Measurements from ENCODE around the gene LEMD2.
A peak's percentile ranks its signal among the peaks of the same experiment; 100 is the strongest.

Gene LEMD2

DNA sequence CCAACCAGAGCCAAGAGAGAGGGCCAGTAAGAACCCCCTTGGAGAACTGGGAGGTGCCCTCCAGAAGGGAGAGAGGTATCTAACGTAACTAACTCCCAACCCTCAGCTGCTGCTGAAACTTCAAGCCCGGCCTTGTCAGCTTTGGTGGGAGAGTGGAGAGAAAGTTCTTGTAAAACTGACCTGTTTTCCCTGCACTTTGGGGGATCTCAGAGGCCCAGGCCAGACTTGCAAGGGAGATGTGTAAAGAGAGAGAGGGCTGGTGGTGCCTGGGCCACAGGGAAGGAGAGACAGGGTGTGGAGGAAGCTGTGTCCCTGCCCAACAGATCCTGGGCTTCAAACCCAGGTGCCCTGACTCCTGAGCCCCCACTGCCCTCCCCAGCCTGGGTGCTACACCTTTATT is 24.9 kb downstream of the LEMD2 start:
- no peak overlapping the region for H3K27ac Mint-ChIP-seq

GRCh38 chr6:33763483-33763882 is 25.4 kb downstream of the LEMD2 start:
- no peak overlapping the region for H3K4me3 Mint-ChIP-seq
- no peak for ATAC-seq
- peaks cover 70% of the 10 kb centered on the region for H3K27me3 Mint-ChIP-seq
- H3K27ac Mint-ChIP-seq = no peak overlapping the region
- peaks cover 7% of the 10 kb centered on the region for H3K4me1 Mint-ChIP-seq
- no peaks in the 10 kb centered on the region for H3K9me3 Mint-ChIP-seq
- H3K36me3 Mint-ChIP-seq = no peaks in the 10 kb centered on the region

More for the DNA sequence above, 24.9 kb downstream of the LEMD2 start:
- Mint-ChIP-seq H3K4me3 (no peak overlapping the region), H3K9me3 (no peaks in the 10 kb centered on the region), H3K4me1 (peaks cover 11% of the 10 kb centered on the region), H3K36me3 (no peaks in the 10 kb centered on the region), H3K27me3 (peaks cover 75% of the 10 kb centered on the region)
- no peak for ATAC-seq

GRCh38 chr6:33762713-33763112 is 26.2 kb downstream of the LEMD2 start:
- H3K27me3 Mint-ChIP-seq = peaks cover 68% of the 10 kb centered on the region
- no peak for ATAC-seq
- no peak overlapping the region for H3K27ac Mint-ChIP-seq
- H3K4me3 Mint-ChIP-seq = no peak overlapping the region
- H3K36me3 Mint-ChIP-seq = no peaks in the 10 kb centered on the region
- H3K4me1 Mint-ChIP-seq = peaks cover 4% of the 10 kb centered on the region
- no peaks in the 10 kb centered on the region for H3K9me3 Mint-ChIP-seq

- H3K27me3 Mint-ChIP-seq = peaks cover 68% of the 10 kb centered on the region
- H3K36me3 Mint-ChIP-seq = no peaks in the 10 kb centered on the region
- H3K27ac Mint-ChIP-seq = no peak overlapping the region
- H3K4me3 Mint-ChIP-seq = no peak overlapping the region
- H3K4me1 Mint-ChIP-seq = peaks cover 4% of the 10 kb centered on the region
- no peaks in the 10 kb centered on the region for H3K9me3 Mint-ChIP-seq
- ATAC-seq = peak; percentile 63
Measured at GRCh38 chr6:33761922-33762629, 26.9 kb downstream of the LEMD2 start.

DNA sequence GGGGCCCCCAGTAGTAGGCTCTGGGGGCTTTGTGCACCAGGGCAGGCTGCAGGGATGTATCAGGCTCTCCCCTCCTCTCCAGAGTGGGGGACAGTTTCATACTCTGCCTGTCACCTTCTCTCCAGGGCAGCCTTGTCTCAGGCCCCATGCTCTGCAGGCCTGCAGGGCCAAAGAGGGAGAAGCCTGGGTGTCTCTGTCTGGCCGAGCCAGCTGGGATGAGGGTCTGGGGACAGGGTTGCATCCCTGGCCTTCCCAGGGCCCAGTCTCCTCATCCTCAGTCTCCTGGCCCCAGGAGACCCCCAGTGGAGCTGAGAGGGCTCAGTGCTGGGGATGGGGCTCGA is 27.4 kb downstream of the LEMD2 start:
- Mint-ChIP-seq H3K9me3 (no peaks in the 10 kb centered on the region), H3K4me3 (no peak overlapping the region), H3K4me1 (peaks cover 4% of the 10 kb centered on the region), H3K27me3 (peaks cover 68% of the 10 kb centered on the region), H3K27ac (no peak overlapping the region), H3K36me3 (no peaks in the 10 kb centered on the region)
- no peak for ATAC-seq

DNA sequence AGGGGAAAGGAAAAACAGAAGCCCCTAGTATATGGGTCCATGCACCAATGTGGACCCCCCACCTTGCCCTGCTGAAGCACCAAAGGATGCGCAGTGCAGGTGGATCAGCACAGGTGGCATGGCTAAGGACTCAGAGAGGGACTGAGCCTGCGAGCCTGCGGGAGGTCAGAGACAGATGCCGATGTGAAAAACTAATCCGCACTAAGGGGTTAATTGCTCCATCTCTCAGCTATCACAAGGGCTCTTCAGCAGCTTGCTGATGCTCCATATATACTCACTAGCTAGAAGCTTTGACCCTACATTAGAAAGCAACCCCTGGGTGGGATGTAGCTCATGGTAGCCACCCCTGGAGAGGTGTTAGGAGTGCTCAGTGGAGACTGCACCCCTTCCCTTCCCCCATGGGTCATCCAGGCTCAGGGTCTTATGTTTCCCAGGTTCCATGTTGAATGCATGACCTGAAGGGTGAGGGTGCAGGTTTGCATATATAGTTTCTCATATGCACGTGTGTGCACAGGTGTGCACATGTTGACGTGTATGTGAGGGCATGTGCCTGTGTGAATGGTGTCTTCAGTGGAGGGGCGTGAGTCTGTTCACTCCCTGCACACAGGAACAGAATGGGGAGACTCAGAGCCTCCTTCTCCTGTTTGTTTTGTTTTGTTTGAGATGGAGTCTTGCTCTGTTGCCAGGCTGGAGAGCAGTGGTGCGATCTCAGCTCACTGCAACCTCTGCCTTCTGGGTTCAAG is 28.9 kb downstream of the LEMD2 start:
- H3K36me3 Mint-ChIP-seq = no peaks in the 10 kb centered on the region
- H3K4me1 Mint-ChIP-seq = peaks cover 7% of the 10 kb centered on the region
- H3K27ac Mint-ChIP-seq = no peak overlapping the region
- no peak for ATAC-seq
- H3K9me3 Mint-ChIP-seq = no peaks in the 10 kb centered on the region
- peaks cover 68% of the 10 kb centered on the region for H3K27me3 Mint-ChIP-seq
- no peak overlapping the region for H3K4me3 Mint-ChIP-seq

- no peaks in the 10 kb centered on the region for H3K36me3 Mint-ChIP-seq
- peaks cover 11% of the 10 kb centered on the region for H3K4me1 Mint-ChIP-seq
- ATAC-seq = no peak
- no peaks in the 10 kb centered on the region for H3K9me3 Mint-ChIP-seq
- H3K27me3 Mint-ChIP-seq = peaks cover 66% of the 10 kb centered on the region
- no peak overlapping the region for H3K27ac Mint-ChIP-seq
- H3K4me3 Mint-ChIP-seq = no peak overlapping the region
Measured at GRCh38 chr6:33758815-33759216, 30.1 kb downstream of the LEMD2 start.

- Mint-ChIP-seq H3K4me3 (no peak overlapping the region), H3K27me3 (peaks cover 60% of the 10 kb centered on the region), H3K36me3 (no peaks in the 10 kb centered on the region), H3K27ac (no peak overlapping the region), H3K9me3 (no peaks in the 10 kb centered on the region), H3K4me1 (peaks cover 11% of the 10 kb centered on the region)
- ATAC-seq = no peak
Measured at GRCh38 chr6:33757906-33758305, 31.0 kb downstream of the LEMD2 start.

DNA sequence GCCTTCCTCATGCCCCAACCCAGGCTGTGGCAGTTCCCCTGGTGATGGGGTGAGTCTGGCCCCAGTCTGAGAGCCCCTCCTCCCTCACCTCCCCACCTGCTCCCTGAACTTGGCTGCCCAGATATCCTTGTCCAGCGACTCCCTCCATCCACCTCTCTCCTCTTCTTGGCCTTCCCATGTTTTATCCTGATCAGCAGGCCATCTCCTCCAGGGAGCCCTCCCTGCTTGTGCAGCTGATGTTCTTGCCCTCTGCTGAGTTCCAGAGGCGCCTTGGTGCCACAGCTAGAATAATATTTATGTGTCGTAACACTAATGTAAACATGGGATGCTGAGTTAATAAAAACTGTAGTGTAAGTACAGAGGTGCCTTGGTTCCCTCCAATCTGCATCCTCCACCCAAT is 31.8 kb downstream of the LEMD2 start:
- Mint-ChIP-seq H3K27ac (no peak overlapping the region), H3K4me1 (peaks cover 8% of the 10 kb centered on the region), H3K4me3 (no peak overlapping the region), H3K9me3 (no peaks in the 10 kb centered on the region), H3K36me3 (no peaks in the 10 kb centered on the region), H3K27me3 (peaks cover 56% of the 10 kb centered on the region)
- no peak for ATAC-seq

DNA sequence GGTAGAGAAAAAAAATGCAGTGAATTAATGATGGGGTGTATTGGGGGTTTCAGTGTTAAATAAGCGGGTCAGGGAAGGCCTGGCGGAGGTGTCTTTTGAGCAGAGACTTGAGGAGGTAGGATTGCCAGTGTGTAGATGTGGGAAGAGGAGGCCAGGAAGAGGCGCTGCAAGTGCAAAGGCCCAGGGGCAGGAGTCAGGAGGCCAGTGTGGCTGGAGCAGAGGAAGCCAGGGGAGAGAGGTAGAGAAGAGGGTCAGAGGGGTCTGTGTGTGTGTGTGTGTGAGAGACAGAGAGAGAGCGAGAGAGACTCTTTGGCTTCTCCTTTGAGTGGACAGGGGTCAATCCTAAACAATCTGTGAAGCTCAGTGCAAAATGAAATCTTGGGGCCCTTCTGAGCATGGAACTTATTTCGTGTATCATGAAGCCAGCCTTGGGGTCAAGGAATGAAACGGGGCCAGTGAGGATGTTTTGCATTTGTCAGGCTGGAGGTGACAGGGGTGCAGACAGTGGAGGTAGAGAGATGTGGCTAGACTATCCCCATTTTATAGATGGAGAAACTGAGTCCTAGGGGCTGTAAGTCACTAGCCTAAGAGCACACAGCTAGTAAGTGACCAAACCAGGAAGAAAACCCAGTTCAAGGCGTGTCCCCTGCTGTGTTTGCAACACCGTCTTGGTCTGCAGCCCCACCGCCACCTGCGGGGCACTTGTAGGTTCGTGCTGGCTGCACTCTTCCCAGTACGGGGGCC is 32.5 kb downstream of the LEMD2 start:
- no peak overlapping the region for H3K4me3 Mint-ChIP-seq
- ATAC-seq = no peak
- H3K9me3 Mint-ChIP-seq = no peaks in the 10 kb centered on the region
- H3K27me3 Mint-ChIP-seq = peaks cover 53% of the 10 kb centered on the region
- no peaks in the 10 kb centered on the region for H3K36me3 Mint-ChIP-seq
- peaks cover 6% of the 10 kb centered on the region for H3K4me1 Mint-ChIP-seq
- no peak overlapping the region for H3K27ac Mint-ChIP-seq

DNA sequence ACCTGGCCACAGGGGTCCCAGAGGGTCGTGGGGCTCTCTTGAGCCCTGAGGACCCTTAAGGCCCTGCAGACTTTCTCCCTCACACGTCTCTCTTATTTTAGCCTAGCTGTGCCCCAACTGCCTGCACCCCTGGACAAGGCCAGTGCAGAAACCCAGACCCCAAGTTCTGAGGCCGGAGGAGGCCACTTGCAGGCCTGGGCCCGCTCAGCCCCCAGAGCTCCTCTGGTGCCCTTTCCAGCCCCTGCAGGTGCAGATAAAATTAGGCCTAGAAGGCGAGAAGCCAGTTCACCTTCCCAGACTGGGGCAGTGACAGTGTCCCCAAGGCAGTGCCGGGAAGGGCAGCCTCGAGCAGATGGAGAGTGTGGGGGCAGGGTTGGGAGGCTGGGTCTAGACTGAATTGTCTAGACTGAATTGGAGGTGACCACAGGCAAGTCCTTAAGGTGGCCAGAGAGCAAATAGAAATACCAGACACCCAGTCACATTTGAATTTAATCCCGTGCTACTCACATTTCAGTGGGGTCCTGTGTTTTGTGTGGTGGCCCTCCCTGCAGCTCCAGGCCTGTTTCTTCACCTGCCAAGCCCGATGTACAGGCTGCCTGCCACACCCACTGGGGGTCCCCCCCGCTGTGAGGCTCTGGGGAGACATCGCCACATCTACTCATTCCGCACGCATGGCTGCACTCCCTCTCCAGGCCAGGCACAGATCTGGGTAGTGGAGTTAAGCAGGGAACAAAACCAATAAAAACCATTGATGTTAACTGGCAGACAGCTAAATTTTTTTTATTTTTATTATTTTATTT is 33.7 kb downstream of the LEMD2 start:
- ATAC-seq = no peak
- Mint-ChIP-seq H3K4me1 (peaks cover 6% of the 10 kb centered on the region), H3K27ac (no peak overlapping the region), H3K27me3 (peaks cover 56% of the 10 kb centered on the region), H3K4me3 (no peak overlapping the region), H3K36me3 (no peaks in the 10 kb centered on the region), H3K9me3 (no peaks in the 10 kb centered on the region)

DNA sequence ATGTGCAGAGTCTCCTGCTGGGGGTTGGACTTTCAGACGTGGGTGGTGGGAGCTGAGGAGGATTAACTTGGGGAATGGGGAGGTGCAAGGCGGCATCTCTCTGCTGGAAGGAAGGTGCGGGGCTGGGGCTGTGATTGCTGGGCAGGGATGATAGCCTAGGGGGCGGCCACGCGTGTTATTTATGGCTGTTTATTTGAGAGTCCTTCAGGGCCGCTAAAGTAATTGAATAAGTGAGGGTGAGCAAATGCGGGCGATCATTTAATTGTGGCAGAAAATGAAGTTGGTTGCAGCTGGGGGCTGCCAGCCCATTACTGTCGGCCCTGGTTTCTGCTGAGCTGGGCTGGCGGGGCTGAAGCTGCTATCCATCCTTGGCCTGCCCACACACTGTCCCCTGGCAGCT is 34.7 kb downstream of the LEMD2 start:
- H3K27me3 Mint-ChIP-seq = peaks cover 64% of the 10 kb centered on the region
- H3K4me1 Mint-ChIP-seq = peaks cover 6% of the 10 kb centered on the region
- no peak overlapping the region for H3K4me3 Mint-ChIP-seq

GRCh38 chr6:33752646-33753015 is 36.3 kb downstream of the LEMD2 start:
- Mint-ChIP-seq H3K36me3 (no peaks in the 10 kb centered on the region), H3K27ac (no peak overlapping the region), H3K4me3 (no peak overlapping the region), H3K4me1 (peaks cover 6% of the 10 kb centered on the region), H3K9me3 (no peaks in the 10 kb centered on the region), H3K27me3 (peaks cover 64% of the 10 kb centered on the region)
- ATAC-seq = no peak

More for the DNA sequence above, 34.7 kb downstream of the LEMD2 start:
- Mint-ChIP-seq H3K9me3 (no peaks in the 10 kb centered on the region), H3K27ac (no peak overlapping the region), H3K36me3 (no peaks in the 10 kb centered on the region)
- ATAC-seq = no peak

DNA sequence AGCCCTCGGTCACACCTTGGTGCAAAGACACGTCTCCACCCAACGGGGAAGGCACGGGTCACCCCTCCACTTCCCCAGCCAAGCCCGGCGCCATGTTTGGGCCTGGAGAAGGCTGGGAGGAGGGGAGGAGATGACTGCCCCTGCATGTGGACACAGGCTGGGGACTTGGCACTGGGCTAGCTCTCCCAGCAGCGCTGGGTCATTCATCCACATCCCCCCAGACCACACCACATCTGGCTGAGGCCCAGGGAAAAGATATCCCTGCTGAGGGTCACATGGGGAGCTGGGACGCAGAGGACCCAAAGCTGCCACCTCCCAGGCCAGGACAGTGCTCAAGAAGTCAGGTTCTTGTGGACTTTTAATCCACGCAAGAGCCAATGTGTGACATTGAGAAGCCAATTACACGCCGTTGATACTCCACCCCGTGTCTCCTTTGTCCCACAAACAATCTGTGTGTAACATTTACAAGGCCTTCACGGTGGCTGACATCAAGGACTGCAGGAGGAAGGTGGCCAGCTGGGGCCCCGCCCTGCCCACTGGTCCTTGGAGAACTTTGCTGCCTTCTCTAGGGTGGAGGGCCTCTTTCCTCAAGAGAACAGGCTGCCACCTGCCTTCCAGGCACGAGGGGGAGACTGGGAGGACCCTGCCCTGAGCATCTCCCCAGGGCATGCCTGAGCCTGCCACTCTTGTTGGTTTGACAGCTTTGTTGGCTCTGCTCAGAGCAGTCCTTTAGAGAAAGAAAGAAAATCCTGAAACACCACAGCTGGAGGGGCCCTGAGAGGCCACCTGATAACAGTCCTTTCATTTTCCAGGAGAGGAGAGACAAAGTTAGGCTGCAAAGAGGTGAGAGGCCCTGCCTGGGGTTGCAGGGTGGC is 36.9 kb downstream of the LEMD2 start:
- Mint-ChIP-seq H3K4me1 (peaks cover 6% of the 10 kb centered on the region), H3K9me3 (no peaks in the 10 kb centered on the region), H3K27me3 (peaks cover 64% of the 10 kb centered on the region), H3K4me3 (no peak overlapping the region), H3K36me3 (no peaks in the 10 kb centered on the region), H3K27ac (no peak overlapping the region)
- ATAC-seq = no peak
